ENCODE results near the gene MVK. TPM values are rescaled to one million over a fixed set of nuclear protein-coding genes. Genes with fewer than 3 reads are reported as not detected.
"Not testable (repeated sequence)": the region's sequence is repeated elsewhere in the genome, so short reads cannot be mapped to it uniquely, and the experiment has no call there.

Gene MVK
- polyA plus RNA-seq, 4 donors = 12.5 to 22.0 (median 19.1) TPM

GRCh38 chr12:109588461-109589239 is 15.1 kb downstream of the MVK start:
- DNase-seq (ENCODE audit: low read depth in 4 of 4, low spot score in 3 of 4) = no peak

- no peak for DNase-seq (ENCODE audit: low read depth in 4 of 4, low spot score in 3 of 4)
Measured at GRCh38 chr12:109589240-109589590, 15.6 kb downstream of the MVK start.

- no peak for DNase-seq (ENCODE audit: low read depth in 4 of 4, low spot score in 3 of 4)
Measured at GRCh38 chr12:109589691-109590245, 16.2 kb downstream of the MVK start.

- no peak for DNase-seq (ENCODE audit: low read depth in 4 of 4, low spot score in 3 of 4)
Measured at GRCh38 chr12:109590566-109590965, 17.0 kb downstream of the MVK start.

- no peak for DNase-seq (ENCODE audit: low read depth in 4 of 4, low spot score in 3 of 4)
Measured at GRCh38 chr12:109591041-109591440, 17.4 kb downstream of the MVK start.

- no peak for DNase-seq (ENCODE audit: low read depth in 4 of 4, low spot score in 3 of 4)
Measured at GRCh38 chr12:109592195-109592904, 18.8 kb downstream of the MVK start.

- DNase-seq (ENCODE audit: low read depth in 4 of 4, low spot score in 3 of 4) = no peak
Measured at GRCh38 chr12:109592905-109593272, 19.3 kb downstream of the MVK start.

- no peak for DNase-seq (ENCODE audit: low read depth in 4 of 4, low spot score in 3 of 4)
Measured at GRCh38 chr12:109594556-109595317, 21.1 kb downstream of the MVK start.

GRCh38 chr12:109595321-109595902 is 21.8 kb downstream of the MVK start:
- DNase-seq (ENCODE audit: low read depth in 4 of 4, low spot score in 3 of 4) = no peak

- DNase-seq (ENCODE audit: low read depth in 4 of 4, low spot score in 3 of 4) = no peak
Measured at GRCh38 chr12:109596418-109597244, 23.0 kb downstream of the MVK start.

GRCh38 chr12:109597414-109597794 is 23.8 kb downstream of the MVK start:
- DNase-seq (ENCODE audit: low read depth in 4 of 4, low spot score in 3 of 4) = no peak

- peak; percentile 48 to 73 (median 64) for DNase-seq (ENCODE audit: low read depth in 4 of 4, low spot score in 3 of 4)
Measured at GRCh38 chr12:109597795-109598427, 24.3 kb downstream of the MVK start.

- DNase-seq (ENCODE audit: low read depth in 4 of 4, low spot score in 3 of 4) = no peak
Measured at GRCh38 chr12:109598428-109598854, 24.8 kb downstream of the MVK start.

GRCh38 chr12:109599087-109599486 is 25.5 kb downstream of the MVK start:
- no peak for DNase-seq (ENCODE audit: low read depth in 4 of 4, low spot score in 3 of 4)

GRCh38 chr12:109600481-109600880 is 26.9 kb downstream of the MVK start:
- no peak for DNase-seq (ENCODE audit: low read depth in 4 of 4, low spot score in 3 of 4)

GRCh38 chr12:109600995-109601394 is 27.4 kb downstream of the MVK start:
- no peak for DNase-seq (ENCODE audit: low read depth in 4 of 4, low spot score in 3 of 4)

- DNase-seq (ENCODE audit: low read depth in 4 of 4, low spot score in 3 of 4) = no peak
Measured at GRCh38 chr12:109601557-109601956, 28.0 kb downstream of the MVK start.

GRCh38 chr12:109602132-109602531 is 28.5 kb downstream of the MVK start:
- not testable (repeated sequence) for DNase-seq (ENCODE audit: low read depth in 4 of 4, low spot score in 3 of 4)

- no peak for DNase-seq (ENCODE audit: low read depth in 4 of 4, low spot score in 3 of 4)
Measured at GRCh38 chr12:109604132-109604585, 30.6 kb downstream of the MVK start.
